Fibroblast of villous mesenchyme (primary cell): ENCODE measurements around the gene CBX8. TPM values are rescaled to one million over a fixed set of nuclear protein-coding genes. Genes with fewer than 3 reads are reported as not detected.

Source experiments
- DNase-seq: peaks from one replicate; pipeline ENCODE4 v3.0.0-alpha.2; 2010; ENCODE audit warnings: low read depth
- H3K4me3 ChIP-seq: 2 replicates; pipeline ENCODE4 v1.5.1; 2011; ENCODE audit warnings: low read depth, mild to moderate bottlenecking, low read length
- CTCF ChIP-seq: IDR thresholded peaks from 2 replicates; pipeline ENCODE4 v1.5.1; 2012; ENCODE audit warnings: low read depth, mild to moderate bottlenecking, low read length; ENCODE audit not compliant: insufficient read depth
- total RNA-seq: library from RNA; depleted of rRNA; stranded (reverse); fragments of >200 nt; gene quantifications from 2 replicates; pipeline ENCODE4 v1.2.3, GENCODE V29; 2012

Gene CBX8
- total RNA-seq, 1 donor, result 4.7 TPM

- no peak for DNase-seq
- TF ChIP-seq CTCF, result peak; percentile 36
- H3K4me3 ChIP-seq, result no peak overlapping the region
Observed at GRCh38 chr17:79808763-79809529, 12.1 kb upstream of the CBX8 start.

GRCh38 chr17:79806863-79807720, 10.2 kb upstream of the CBX8 start:
- DNase-seq, result no peak
- H3K4me3 ChIP-seq, result no peak overlapping the region
- TF ChIP-seq CTCF, result no peak

GRCh38 chr17:79806446-79806760, 9.5 kb upstream of the CBX8 start:
- TF ChIP-seq CTCF, result no peak
- no peak overlapping the region for H3K4me3 ChIP-seq

GRCh38 chr17:79804856-79805696, 8.2 kb upstream of the CBX8 start:
- no peak overlapping the region for H3K4me3 ChIP-seq
- no peak for DNase-seq
- no peak for TF ChIP-seq CTCF

More at GRCh38 chr17:79806446-79806760, 9.5 kb upstream of the CBX8 start:
- no peak for DNase-seq

GRCh38 chr17:79803997-79804855, 7.3 kb upstream of the CBX8 start:
- DNase-seq, result no peak
- no peak for TF ChIP-seq CTCF
- peak overlapping the region; percentile 23 for H3K4me3 ChIP-seq

- DNase-seq, result no peak
- no peak for TF ChIP-seq CTCF
- no peak overlapping the region for H3K4me3 ChIP-seq
Observed at GRCh38 chr17:79803421-79803996, 6.6 kb upstream of the CBX8 start.
